ENCODE measurements around the gene THRB. TPM values are rescaled to one million over a fixed set of nuclear protein-coding genes. Genes with fewer than 3 reads are reported as not detected.

The THRB gene
- total and polyA plus RNA-seq, 10 donors = 1.00 to 26.6 (median 16.2) TPM

DNA sequence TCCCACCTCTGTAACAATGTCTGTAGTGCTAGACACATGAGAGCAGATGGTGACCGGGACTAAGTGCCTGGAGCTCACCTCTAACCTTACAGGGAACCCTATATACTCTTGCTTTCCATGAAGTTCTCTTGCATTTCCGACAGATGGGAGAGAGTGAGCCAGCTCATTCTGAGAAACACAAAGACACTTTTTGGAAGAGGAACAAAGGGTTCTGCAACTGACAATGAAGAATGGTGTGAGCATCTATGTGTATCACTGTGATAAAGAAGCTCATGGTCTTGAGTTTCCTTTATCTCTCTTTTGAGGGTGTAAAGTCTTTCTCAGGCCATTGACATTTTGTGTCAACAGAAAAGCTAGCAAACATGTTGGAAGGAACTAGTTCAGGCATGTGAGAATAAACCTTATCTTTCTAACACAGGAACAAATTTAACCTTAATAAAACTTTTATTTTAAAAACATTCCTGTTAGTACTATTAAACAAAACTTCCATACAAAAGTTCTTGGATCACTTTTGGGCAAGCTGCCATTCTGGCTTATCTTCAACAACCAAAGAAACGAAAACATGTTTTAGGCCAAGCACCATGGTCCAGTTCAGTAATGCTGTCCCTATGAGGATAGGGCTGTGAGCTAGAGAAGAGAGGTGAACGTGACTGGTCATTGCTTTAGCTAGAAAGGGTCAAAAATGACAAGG, 142.7 kb downstream of the THRB start:
- no peak overlapping the region for H3K27ac ChIP-seq

DNA sequence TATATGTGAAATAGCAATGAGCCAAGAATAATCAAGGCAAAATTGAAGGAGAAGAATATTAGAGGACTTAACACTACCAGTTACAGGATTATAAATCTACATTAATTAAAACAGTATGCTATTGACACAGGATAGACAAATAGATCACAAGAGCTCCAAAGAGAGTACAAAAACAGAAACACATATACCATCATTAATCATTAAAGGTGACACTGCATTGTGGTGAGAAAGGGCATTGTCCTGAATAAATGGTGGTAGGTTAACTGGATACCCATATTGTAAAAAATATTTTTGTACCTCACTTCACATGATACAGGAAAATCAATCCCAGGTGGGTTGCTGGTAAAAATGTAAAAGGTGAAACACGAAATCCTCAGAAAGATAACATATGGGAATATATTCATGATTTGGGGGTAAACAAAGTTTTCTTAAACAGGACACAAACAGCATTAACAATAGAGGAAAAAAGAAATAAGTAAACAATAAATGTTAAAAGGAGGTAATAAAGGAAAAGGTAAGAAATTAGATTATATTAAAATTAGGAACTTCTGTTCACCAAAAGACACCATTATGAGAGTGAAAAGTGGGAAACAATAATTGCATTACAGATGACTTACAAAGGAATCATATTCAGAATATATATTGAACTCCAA, 145.2 kb downstream of the THRB start:
- H3K36me3 ChIP-seq = no peaks in the 10 kb centered on the region
- H3K27ac ChIP-seq = no peak overlapping the region
- H3K4me1 ChIP-seq = no peaks in the 10 kb centered on the region
- TF ChIP-seq, protein P1, sequence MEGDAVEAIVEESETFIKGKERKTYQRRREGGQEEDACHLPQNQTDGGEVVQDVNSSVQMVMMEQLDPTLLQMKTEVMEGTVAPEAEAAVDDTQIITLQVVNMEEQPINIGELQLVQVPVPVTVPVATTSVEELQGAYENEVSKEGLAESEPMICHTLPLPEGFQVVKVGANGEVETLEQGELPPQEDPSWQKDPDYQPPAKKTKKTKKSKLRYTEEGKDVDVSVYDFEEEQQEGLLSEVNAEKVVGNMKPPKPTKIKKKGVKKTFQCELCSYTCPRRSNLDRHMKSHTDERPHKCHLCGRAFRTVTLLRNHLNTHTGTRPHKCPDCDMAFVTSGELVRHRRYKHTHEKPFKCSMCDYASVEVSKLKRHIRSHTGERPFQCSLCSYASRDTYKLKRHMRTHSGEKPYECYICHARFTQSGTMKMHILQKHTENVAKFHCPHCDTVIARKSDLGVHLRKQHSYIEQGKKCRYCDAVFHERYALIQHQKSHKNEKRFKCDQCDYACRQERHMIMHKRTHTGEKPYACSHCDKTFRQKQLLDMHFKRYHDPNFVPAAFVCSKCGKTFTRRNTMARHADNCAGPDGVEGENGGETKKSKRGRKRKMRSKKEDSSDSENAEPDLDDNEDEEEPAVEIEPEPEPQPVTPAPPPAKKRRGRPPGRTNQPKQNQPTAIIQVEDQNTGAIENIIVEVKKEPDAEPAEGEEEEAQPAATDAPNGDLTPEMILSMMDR (IDR thresholded peaks at IDR 0.05 in 8 of 11, conservative IDR thresholded peaks at IDR 0.05 in 3 of 11) = no peak
- no peak for TF ChIP-seq POLR2A (IDR thresholded peaks at IDR 0.05)
- TF ChIP-seq POLR2AphosphoS5 (IDR thresholded peaks at IDR 0.05) = no peak
- 75 to 88% (median 79%) methylated on average over 1 of the region's 1 CpG for WGBS, 5 donors
- H3K4me3 ChIP-seq = no peak overlapping the region
- H3K27me3 ChIP-seq (replicated peaks in 1 of 7) = no peaks in the 10 kb centered on the region
- no peaks in the 10 kb centered on the region for H3K9me3 ChIP-seq
- intact Hi-C loops (cut with DNase I; ENCODE audit: low total_unique reads) = no loop called here
- DNase-seq = no peak

More for the DNA sequence above, 142.7 kb downstream of the THRB start:
- DNase-seq = no peak
- 69 to 79% (median 75%) methylated on average over 4 of the region's 4 CpGs for WGBS, 5 donors
- no peaks in the 10 kb centered on the region for H3K36me3 ChIP-seq
- H3K27me3 ChIP-seq (replicated peaks in 1 of 7) = no peaks in the 10 kb centered on the region
- no peak overlapping the region for H3K4me3 ChIP-seq
- TF ChIP-seq POLR2A (IDR thresholded peaks at IDR 0.05) (no peak), POLR2AphosphoS5 (IDR thresholded peaks at IDR 0.05) (no peak)
- TF ChIP-seq, protein P1 (IDR thresholded peaks at IDR 0.05 in 8 of 11, conservative IDR thresholded peaks at IDR 0.05 in 3 of 11) = no peak
- no peaks in the 10 kb centered on the region for H3K4me1 ChIP-seq
- peaks cover 0 to 4% (median 0%) of the 10 kb centered on the region in 8 donors for H3K9me3 ChIP-seq
- intact Hi-C loops (cut with DNase I; ENCODE audit: low total_unique reads) = no loop called here

DNA sequence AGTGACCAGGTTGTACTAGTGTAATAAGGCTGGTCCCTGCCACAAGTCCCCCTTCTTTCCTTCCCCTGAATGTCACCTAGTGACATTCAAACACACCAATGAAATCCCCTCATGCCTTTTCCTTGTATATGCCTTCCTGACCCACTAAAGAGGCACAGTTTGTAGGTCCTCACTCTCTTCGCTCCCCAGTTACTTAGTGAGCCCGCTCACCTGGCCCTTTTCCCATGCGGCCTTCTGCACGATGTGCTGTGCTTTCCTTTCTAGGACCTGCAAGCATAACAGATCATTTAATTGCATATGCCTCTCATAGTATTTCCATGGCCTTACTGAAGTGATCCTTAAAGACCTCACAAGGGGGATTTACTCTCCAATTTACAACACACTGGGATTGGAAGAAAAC, 146.3 kb downstream of the THRB start:
- intact Hi-C loops (cut with DNase I; ENCODE audit: low total_unique reads) = no loop called here
- TF ChIP-seq POLR2A (IDR thresholded peaks at IDR 0.05) (no peak), POLR2AphosphoS5 (IDR thresholded peaks at IDR 0.05) (no peak)
- TF ChIP-seq, protein P1 (IDR thresholded peaks at IDR 0.05 in 8 of 11, conservative IDR thresholded peaks at IDR 0.05 in 3 of 11) = no peak
- Histone ChIP-seq H3K4me3 (no peak overlapping the region), H3K27me3 (replicated peaks in 1 of 7) (no peaks in the 10 kb centered on the region), H3K36me3 (no peaks in the 10 kb centered on the region), H3K4me1 (no peaks in the 10 kb centered on the region), H3K27ac (no peak overlapping the region), H3K9me3 (no peaks in the 10 kb centered on the region)
- DNase-seq = no peak
- 94 to 98% (median 96%) methylated on average over 4 of the region's 4 CpGs for WGBS, 5 donors

DNA sequence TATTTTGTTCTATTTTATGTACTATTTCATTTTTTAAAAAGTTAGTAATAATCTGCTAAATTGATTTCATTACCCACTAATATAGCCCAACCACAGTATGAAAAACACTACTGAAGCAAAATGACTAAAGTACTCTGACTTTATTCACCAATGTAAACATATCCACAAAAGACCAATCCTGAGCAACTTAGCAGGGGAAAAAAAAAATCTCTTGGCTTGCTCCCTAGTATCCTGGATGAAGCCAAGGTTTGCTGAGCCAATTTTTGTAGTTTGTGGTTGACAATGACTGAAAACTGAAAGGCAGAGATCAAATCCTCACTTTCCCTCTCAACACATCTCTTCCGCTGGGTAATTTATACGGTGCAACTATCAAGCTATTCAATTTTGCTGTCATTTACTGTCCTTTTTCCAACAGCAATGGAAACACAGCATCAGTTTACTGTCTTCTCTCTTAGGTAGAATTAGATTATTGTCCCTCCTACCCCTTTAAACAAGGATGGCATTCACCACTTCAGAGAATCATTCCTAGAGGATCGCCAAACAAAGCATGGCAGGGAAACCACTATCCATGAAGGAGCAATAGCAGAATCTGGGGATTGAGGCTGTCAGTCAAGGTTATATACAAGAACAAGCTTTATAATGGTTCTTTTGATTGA, 149.7 kb downstream of the THRB start:
- Histone ChIP-seq H3K9me3 (no peaks in the 10 kb centered on the region), H3K4me1 (no peaks in the 10 kb centered on the region), H3K4me3 (no peak overlapping the region), H3K27ac (no peak overlapping the region), H3K27me3 (replicated peaks in 1 of 7) (no peaks in the 10 kb centered on the region), H3K36me3 (no peaks in the 10 kb centered on the region)
- TF ChIP-seq POLR2AphosphoS5 (IDR thresholded peaks at IDR 0.05) = no peak
- no peak for TF ChIP-seq POLR2A (IDR thresholded peaks at IDR 0.05)
- TF ChIP-seq, protein P1 (IDR thresholded peaks at IDR 0.05 in 8 of 11, conservative IDR thresholded peaks at IDR 0.05 in 3 of 11) = no peak
- intact Hi-C loops (cut with DNase I; ENCODE audit: low total_unique reads) = no loop called here
- 79 to 94% (median 91%) methylated on average over 3 of the region's 3 CpGs for WGBS, 5 donors
- no peak for DNase-seq
